Activated B cell treated with CpG ODN at 0.5 μM for 24 hours (primary cell): ENCODE results near the gene ZNF44. TPM values are rescaled to one million over a fixed set of nuclear protein-coding genes. Genes with fewer than 3 reads are reported as not detected.

Experiments used
- ATAC-seq: fragments of 200-7000 bp; cut with Tn5 transposase; one replicate; pipeline ENCODE4 v1.10.0; 2021; ENCODE audit warnings: low read depth, mild to moderate bottlenecking, moderate library complexity
- CTCF ChIA-PET: fragments of 350-600 bp; sonication (Branson Sonifier 250); formaldehyde crosslinking; loops from one replicate; lab custom pipeline; 2021; ENCODE audit warnings: antibody characterized with exemption; lab: Charles Lee
- POLR2A ChIA-PET: fragments of 350-600 bp; sonication (Branson Sonifier 250); formaldehyde crosslinking; loops from one replicate; lab custom pipeline; 2021; ENCODE audit warnings: antibody characterized with exemption; lab: Charles Lee
- DNase-seq: peaks from one replicate; pipeline ENCODE4 v3.0.0; 2022
- H3K27ac Mint-ChIP-seq: one replicate; pipeline ENCODE4 v1.8.0; 2020; ENCODE audit warnings: mixed read lengths
- H3K27me3 Mint-ChIP-seq: one replicate; pipeline ENCODE4 v1.8.0; 2021; ENCODE audit warnings: mixed read lengths
- H3K36me3 Mint-ChIP-seq: one replicate; pipeline ENCODE4 v1.8.0; 2021; ENCODE audit warnings: low read depth, mixed read lengths
- H3K4me1 Mint-ChIP-seq: one replicate; pipeline ENCODE4 v1.8.0; 2021; ENCODE audit warnings: mixed read lengths
- H3K4me3 Mint-ChIP-seq: one replicate; pipeline ENCODE4 v1.8.0; 2020; ENCODE audit warnings: mild to moderate bottlenecking, mixed read lengths
- H3K9me3 Mint-ChIP-seq: one replicate; pipeline ENCODE4 v1.8.0; 2020; ENCODE audit warnings: mixed read lengths
- intact Hi-C: fragments of 100-400 bp; cut with micrococcal nuclease; formaldehyde crosslinking; loops from one replicate; pipeline ENCODE4 v1.15.1; 2024
- total RNA-seq: library from RNA; stranded (reverse); gene quantifications from 2 replicates; pipeline ENCODE4 v1.2.3, GENCODE V29; 2022
- TF ChIP-seq, protein P1 (sequence below): fragments of 200-600 bp; IDR thresholded peaks from one replicate; pipeline ENCODE4 v1.8.0; 2022; ENCODE audit warnings: antibody characterized with exemption, mild to moderate bottlenecking

Gene ZNF44
- total RNA-seq, 1 donor from 2014 or later, result 26.4 TPM

- no peaks in the 10 kb centered on the region for H3K4me1 Mint-ChIP-seq
- H3K36me3 Mint-ChIP-seq, result peaks cover 67% of the 10 kb centered on the region
- TF ChIP-seq, protein P1, sequence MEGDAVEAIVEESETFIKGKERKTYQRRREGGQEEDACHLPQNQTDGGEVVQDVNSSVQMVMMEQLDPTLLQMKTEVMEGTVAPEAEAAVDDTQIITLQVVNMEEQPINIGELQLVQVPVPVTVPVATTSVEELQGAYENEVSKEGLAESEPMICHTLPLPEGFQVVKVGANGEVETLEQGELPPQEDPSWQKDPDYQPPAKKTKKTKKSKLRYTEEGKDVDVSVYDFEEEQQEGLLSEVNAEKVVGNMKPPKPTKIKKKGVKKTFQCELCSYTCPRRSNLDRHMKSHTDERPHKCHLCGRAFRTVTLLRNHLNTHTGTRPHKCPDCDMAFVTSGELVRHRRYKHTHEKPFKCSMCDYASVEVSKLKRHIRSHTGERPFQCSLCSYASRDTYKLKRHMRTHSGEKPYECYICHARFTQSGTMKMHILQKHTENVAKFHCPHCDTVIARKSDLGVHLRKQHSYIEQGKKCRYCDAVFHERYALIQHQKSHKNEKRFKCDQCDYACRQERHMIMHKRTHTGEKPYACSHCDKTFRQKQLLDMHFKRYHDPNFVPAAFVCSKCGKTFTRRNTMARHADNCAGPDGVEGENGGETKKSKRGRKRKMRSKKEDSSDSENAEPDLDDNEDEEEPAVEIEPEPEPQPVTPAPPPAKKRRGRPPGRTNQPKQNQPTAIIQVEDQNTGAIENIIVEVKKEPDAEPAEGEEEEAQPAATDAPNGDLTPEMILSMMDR, result no peak
- no peak for DNase-seq
- H3K9me3 Mint-ChIP-seq, result peaks cover 45% of the 10 kb centered on the region
- H3K27me3 Mint-ChIP-seq, result no peaks in the 10 kb centered on the region
- ATAC-seq, result no peak
- no peak overlapping the region for H3K4me3 Mint-ChIP-seq
- H3K27ac Mint-ChIP-seq, result no peak overlapping the region
- POLR2A ChIA-PET, result no interaction called here
- CTCF ChIA-PET, result no interaction called here
- intact Hi-C loops, result no loop called here
These were observed 50.3 kb downstream of the ZNF44 start for GRCh38 chr19:12244370-12244769.

GRCh38 chr19:12237143-12237839, 57.4 kb downstream of the ZNF44 start:
- no peak for DNase-seq
- peaks cover 9% of the 10 kb centered on the region for H3K9me3 Mint-ChIP-seq
- peaks cover 50% of the 10 kb centered on the region for H3K36me3 Mint-ChIP-seq
- TF ChIP-seq, protein P1, result no peak
- H3K4me3 Mint-ChIP-seq, result no peak overlapping the region
- intact Hi-C loops, result no loop called here
- no peaks in the 10 kb centered on the region for H3K27me3 Mint-ChIP-seq
- no peak overlapping the region for H3K27ac Mint-ChIP-seq
- CTCF ChIA-PET, result no interaction called here
- H3K4me1 Mint-ChIP-seq, result no peaks in the 10 kb centered on the region
- ATAC-seq, result no peak
- POLR2A ChIA-PET, result interaction anchor here (1.1 kb wide), 1 partner anchor 96 kb away, joined by 3 read pairs; the partner anchor contains the start of gene ZNF563

DNA sequence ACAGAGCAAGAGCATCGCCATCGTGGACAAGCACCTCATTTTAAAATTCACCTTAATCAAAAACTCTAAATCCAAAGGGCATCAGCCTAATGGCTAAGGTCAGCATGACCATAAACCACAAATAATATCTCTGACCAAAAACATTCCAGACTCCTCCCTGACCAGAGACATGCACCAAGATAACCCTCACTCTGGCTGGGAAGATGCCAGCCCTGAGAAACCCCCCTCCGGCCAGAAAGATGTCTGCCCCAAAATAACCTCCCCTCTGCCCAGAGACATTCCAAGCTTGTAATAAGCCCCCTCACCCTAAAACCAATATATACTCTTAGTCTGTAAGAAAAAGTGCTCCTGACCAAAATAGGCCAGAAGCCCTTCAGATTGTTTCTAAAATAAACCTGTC, 61.7 kb downstream of the ZNF44 start:
- intact Hi-C loops, result no loop called here
- ChIA-PET CTCF (no interaction called here), POLR2A (no interaction called here)
- DNase-seq (no peak), ATAC-seq (no peak)
- TF ChIP-seq, protein P1, result no peak
- H3K27me3 Mint-ChIP-seq, result no peaks in the 10 kb centered on the region
- no peaks in the 10 kb centered on the region for H3K4me1 Mint-ChIP-seq
- no peak overlapping the region for H3K4me3 Mint-ChIP-seq
- H3K9me3 Mint-ChIP-seq, result no peaks in the 10 kb centered on the region
- H3K36me3 Mint-ChIP-seq, result peaks cover 62% of the 10 kb centered on the region
- no peak overlapping the region for H3K27ac Mint-ChIP-seq

DNA sequence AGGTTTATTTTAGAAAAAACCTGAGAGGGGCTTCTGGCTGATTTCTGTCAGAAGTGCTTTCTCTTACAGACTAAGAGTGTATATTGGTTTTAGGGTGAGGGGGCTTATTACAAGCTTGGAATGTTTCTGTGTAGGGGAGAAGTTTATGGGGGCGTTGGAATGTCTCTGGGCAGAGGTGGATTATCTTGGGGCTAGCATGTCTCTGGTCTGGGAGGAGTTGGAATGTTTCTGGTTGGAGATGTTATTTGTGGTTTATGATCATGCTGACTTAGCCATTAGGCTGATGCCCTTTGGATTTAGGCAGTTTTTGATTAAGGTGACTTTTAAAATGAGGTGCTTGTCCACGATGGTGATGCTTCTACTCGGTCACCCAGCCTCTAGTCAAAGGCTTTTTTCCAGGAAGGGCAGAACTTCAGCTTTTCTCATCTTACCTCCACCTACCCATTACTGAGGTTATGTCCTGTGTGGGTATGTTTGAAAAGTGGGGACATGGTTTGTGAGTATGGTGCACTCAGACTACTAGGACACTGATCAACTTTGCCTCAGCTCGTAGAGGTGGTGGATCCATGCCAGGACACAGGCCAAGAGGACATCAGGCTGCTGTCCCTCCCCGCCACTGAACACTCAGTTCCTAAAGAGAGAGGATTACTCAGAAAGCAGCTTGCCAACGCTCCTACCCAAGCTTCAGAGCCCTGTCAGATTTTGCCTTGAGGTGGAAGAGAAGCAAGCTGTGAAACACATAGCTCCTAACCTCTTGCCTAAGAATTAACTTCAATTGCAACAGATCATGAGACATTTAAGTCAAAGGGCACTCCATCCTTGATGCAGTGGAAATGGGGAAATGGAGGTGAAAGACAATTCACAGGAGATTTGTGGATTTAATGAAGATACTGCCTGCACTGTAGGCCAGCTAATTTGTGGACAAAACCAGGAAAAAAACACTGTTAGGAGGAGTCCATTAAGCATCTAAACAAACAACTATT, 63.6 kb downstream of the ZNF44 start:
- no peak overlapping the region for H3K4me3 Mint-ChIP-seq
- ATAC-seq (no peak), DNase-seq (no peak)
- intact Hi-C loops, result no loop called here
- H3K27me3 Mint-ChIP-seq, result no peaks in the 10 kb centered on the region
- H3K36me3 Mint-ChIP-seq, result peaks cover 53% of the 10 kb centered on the region
- POLR2A ChIA-PET, result no interaction called here
- TF ChIP-seq, protein P1, result no peak
- CTCF ChIA-PET, result no interaction called here
- H3K4me1 Mint-ChIP-seq, result no peaks in the 10 kb centered on the region
- no peaks in the 10 kb centered on the region for H3K9me3 Mint-ChIP-seq
- H3K27ac Mint-ChIP-seq, result no peak overlapping the region

GRCh38 chr19:12229990-12230389, 64.7 kb downstream of the ZNF44 start:
- no peaks in the 10 kb centered on the region for H3K4me1 Mint-ChIP-seq
- no peak overlapping the region for H3K4me3 Mint-ChIP-seq
- ATAC-seq, result no peak
- POLR2A ChIA-PET, result no interaction called here
- no peaks in the 10 kb centered on the region for H3K27me3 Mint-ChIP-seq
- intact Hi-C loops, result no loop called here
- TF ChIP-seq, protein P1, result no peak
- CTCF ChIA-PET, result no interaction called here
- no peak overlapping the region for H3K27ac Mint-ChIP-seq
- peaks cover 53% of the 10 kb centered on the region for H3K36me3 Mint-ChIP-seq
- no peak for DNase-seq
- H3K9me3 Mint-ChIP-seq, result no peaks in the 10 kb centered on the region
